Activated T-helper 1 cell treated with Interleukin-2 at 50 U/mL for 16 hours (primary cell): ENCODE data around the gene C2CD4A.

Source experiments
- DNase-seq: peaks from one replicate; pipeline ENCODE4 v3.0.0-alpha.2; 2020; ENCODE audit warnings: low read depth

C2CD4A gene

DNA sequence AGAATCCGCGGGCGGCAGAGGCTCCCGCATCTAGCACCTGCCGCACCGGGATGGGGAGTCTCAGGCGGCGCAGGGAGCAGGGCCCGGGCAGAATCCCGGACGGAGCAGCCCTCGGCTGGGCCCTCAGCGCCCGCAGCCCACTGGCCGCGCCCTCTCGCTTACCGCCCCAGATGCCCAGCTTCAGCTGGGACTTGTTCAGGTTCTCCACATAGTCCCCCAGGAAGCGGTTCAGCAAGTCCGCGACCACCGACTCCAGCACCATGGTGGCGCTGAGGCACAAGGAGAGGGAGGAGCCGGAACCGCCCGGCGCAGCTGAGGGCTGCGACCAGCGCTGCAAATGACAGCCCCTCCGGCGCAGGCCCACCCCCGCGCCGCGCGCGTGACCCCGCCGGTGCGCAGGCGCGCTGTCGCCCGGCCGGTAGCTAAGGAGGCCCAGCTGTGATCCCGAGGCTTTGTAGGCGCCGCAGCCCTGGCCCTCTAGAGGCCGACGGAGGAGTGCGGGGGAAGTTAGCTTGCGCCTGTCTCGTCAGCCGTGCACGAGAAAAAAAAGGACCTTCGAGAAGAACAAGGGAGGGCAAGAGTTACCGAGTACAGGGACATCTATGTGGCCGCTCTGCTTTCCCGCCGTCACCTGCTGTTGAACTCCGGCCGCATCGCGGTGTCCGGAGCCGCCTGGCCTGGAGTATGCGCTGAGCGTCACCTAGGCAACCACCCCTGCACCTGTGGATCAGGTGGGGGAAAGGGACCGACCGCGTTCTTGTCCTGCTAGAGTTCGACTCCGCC lies 6.5 kb upstream of the C2CD4A start, which contains the start of gene VPS13C:
Gene VPS13C, minus strand, starts transcription at position 335 of the 783 bp plus-strand sequence. Its CDS starts 73 bp downstream, at position 262.
- peak; percentile 90 for DNase-seq

DNA sequence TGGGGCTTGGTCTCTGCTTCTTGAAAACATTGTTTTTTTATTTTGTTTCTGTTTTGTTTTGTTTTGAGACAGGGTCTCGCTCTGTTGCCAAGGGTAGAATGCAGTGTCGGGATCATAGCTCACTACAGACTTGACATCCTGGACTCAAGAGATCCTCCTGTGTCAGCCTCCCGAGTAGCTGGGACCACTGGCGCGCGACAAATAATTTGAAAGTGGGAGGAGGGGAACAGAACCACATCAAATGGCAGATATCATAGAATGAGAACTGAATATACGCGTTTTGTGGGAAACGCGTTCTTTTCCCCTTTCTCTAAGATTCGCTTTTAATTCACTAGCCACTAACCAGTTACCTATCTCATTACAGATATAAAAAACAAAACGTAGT lies 5.9 kb upstream of the C2CD4A start:
- DNase-seq: no peak

DNA sequence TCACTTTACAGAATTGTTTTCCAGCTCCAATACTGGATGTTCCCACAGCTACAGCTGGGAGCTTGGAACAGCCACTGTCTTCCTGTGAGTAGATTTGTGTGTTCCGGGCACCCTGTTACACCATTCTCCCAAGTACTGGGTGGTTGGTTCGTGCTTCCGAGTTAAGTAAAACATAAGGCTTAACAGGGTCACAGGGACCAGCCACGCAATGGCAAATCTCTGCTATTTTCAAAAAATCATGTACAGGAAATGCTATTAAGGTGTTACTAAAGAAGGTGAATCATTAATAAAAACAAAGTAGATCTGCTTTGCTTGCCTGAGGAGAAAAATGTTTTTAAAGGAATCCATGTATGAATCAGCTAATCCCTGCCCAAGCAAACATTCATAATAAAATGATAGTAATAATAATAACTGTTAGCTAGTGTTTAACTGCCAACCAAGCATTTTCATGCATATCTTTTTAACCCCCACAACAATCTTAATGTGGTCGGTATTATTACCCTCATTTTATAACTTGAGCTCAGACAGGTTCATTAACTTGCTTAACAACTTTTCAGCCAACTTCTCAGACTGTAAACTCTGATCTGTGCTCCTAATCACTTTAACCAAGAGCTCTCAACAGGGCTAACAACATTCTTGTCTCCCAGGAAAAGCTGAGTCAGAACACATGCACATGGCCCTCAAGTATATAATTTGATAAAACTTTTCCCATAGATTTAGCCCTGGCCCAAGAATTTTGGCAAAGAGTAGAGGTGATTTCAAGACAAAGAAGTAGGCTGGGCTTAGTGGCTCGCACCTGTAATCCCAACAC lies 2.7 kb upstream of the C2CD4A start:
- DNase-seq: no peak

DNA sequence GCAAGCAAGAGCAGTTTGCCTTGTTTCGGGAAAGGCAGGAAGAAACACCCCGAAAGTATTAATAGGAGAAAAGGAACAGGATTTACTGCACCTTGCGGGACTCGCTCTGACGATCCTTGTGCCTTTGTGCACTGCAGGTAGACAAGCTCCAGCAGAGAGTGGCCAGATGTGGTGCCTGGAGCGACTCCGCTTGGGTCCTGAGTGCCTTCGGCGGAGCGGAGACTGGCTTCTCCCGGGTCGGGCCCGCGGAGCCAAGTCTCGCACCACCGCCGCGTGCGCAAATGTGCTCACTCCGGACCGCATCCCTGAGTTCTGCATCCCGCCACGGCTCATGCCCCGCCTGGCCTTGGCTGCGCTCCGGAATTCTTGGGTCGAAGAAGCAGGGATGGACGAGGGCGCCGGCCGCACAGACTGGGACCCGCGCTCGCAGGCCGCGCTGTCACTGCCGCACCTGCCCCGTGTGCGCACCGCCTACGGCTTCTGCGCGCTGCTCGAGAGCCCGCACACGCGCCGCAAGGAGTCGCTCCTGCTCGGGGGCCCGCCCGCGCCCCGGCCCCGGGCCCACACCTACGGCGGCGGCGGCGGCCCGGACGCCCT lies 769 bp downstream of the C2CD4A start:
- peak; percentile 1 for DNase-seq

DNA sequence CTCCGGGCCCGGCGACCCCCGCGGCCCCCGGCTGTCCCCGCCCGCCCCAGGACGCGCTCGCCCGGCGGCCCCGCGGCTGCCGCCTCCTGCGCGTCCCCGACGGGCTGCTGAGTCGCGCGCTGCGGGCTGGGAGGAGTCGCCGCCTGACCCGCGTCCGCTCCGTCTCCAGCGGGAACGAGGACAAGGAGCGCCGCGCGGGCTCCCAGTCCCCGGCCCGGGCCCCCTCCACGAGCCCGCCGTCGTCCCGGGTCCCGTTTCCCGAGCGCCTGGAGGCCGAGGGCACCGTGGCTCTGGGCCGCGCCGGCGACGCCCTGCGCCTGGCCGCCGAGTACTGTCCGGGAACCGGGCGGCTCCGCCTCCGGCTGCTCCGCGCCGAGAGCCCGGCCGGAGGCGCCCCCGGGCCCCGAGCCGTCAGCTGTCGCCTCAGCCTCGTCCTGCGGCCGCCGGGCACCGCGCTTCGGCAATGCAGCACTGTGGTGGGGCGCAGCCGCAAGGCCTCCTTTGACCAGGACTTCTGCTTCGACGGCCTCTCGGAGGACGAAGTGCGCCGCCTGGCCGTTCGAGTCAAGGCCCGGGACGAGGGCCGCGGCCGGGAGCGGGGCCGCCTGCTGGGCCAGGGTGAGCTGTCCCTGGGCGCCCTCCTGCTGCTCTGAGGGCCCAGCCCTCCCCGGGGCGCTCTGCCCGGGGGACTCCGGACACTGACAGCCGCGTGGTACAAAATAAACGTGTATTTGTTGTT lies 1.5 kb downstream of the C2CD4A start:
- DNase-seq: peak; percentile 5

DNA sequence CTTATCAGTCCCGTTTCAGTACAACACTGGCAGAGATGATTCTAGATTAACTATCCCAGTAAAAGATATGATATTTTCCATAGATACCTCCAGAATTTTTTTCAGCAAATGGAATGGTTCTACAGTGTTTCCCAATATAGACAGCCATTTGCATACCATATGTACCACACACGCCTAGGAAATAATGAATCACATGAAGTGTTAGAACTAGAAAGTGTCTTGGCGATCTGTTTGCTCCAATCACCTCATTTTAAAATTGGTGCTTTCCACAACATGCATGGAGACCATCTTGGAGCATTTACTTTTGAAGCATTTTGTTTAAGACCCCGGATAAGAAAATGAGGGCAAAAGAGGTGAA lies 2.0 kb downstream of the C2CD4A start:
- no peak for DNase-seq

DNA sequence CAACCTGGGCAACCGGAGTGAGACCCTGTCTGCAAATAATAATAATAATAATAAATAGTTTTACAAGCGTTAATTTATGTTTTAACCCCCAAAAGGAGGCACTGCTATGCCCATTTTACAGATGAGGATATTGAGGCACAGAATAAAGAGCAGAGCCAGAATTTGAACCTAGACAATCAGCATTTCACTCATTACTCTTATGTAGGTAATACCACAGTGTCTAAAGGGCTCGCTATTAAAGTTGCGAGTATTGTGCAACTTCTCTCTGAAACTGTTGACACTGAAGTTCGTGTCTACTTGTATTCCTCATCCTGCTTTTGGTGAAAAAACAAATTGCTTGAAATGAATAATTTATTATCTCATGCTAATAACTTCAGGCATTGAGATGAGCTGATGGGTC lies 2.8 kb downstream of the C2CD4A start:
- no peak for DNase-seq

DNA sequence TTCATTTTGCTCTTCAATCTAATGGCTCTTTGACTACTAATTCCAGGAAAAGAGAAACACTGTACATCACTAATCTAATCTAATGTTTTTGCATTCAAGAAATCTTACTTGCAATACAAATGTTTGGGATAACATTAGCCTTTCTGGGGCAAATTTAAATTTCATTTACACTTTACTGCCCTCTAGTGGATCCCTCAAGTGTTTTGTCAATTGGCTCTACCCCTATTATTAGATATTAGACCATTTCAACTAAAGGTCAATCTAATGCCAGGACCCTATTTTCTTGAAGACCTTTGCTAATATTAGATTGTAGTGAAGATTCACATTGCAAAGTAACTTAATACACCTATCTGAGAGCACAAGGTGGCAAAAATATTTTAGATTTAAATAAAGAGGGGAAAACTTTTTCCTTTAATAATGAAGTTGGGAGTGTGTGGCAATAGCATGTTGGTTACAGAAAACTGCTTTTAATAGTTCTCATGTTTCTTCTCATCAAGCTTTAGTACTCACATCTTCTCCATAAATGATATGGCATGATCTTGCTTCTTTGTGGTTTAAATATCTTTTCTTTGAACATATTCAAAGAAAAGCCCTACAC lies 5.0 kb downstream of the C2CD4A start:
- no peak for DNase-seq

DNA sequence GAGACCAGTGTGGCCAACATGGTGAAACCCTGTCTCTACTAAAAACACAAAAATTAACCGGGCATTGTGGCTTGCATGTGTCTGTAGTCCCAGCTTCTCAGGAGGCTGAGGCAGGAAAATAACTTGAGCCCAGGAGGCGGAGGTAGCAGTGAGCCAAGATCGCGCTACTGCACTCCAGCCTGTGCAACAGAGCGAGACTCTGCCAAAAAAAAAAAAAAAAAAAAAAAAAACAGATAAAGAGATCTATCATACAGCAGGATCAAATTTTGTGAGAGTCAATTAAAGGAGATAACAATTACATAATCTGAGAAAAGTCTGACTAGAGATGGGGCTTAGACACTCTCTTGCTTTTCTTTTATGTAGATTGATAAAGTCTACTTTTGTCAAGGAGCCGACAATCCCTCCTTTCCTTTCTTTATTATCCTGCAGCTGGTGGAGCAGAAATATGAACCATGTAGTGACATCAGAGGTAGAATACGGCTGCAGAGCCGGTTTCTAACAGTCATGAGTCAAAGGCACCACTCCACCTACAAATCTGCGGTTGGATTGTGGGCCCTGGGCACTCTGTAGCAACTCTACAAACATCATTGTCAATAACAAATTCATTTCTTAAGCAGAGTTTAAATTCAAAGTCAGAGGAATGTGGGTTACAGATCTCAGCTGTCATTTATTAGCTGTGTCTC lies 9.0 kb downstream of the C2CD4A start:
- DNase-seq: no peak

DNA sequence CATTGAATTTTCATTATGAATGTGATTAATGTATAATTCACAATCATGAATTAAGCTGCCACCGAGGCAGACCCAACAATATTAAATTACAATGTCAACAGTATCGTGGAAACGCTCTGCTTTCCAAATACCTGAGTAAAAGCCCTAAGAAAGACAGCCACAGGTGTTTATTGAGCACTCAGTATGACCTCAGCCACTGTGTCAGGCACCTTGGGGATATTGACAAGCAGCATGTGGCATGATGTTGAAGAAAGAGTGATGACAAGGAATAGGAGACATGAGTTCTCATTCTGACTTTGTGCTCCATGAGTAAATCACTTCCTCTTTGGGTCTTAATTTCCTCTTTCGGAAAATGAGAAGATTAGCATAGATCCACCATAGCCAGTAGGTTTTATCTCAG lies 12.8 kb downstream of the C2CD4A start:
- DNase-seq: no peak

DNA sequence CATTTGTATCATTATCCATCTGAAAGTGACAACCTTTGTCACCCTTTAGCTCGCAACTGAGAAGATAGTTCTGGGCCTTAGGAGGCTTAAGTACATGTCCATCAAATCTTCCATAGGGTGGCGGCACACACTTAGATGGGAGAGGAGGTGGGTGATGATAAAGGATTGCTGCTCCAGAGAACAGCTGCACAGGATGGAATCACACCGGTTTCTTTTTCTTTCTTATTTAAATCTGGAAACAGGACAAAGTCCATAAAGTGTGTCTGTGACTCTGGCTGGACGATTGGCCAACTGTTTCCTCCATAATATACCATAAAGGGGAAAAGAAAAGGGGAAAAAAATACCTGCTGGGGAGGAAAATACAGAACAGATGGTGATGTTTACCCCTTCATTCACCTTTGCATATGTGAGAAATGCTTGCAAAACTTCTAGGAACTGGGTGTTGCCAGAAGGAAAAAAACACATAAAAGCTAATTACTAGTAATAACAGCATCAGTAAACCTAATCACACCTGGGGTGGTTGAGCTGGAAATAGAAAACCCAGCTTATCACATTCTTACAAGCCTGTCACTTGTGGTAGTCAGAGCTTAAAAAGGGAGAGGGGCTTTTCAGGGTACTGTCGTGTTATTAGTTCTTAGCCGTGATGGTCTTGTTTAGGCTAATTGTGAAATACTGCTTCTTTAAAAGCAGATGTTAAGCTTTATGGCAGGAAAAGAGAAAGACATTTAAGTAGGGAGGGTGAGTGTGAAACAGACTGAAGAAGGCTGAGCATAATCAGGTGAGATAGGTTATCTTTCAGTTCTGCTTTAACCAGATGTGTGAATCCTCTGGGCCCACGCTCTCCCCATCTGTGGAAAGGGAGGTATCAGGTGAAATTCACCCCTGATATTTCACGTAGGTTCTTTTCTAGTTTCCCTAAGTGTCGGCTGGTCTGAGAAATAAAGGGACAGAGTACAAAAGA lies 16.7 kb downstream of the C2CD4A start:
- DNase-seq: no peak

DNA sequence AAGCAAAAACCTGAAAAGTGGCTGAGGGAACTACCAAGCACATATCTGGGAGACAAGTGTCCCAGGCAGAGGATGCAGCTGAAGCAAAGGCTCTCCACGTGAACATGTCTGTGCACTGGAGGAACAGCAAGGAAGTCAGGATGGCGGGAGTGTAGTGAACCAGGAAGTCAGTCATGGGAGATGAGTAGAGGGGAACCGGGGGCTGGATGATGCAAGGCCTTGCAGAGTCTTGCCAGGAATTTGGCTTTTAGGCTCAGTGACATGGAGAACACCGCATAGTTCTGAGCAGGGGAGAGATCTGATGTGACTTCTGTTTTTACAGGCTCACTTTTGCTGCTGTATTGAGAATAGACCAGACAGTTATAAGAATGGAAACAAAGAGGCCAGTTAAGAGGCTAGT lies 19.0 kb downstream of the C2CD4A start:
- no peak for DNase-seq

DNA sequence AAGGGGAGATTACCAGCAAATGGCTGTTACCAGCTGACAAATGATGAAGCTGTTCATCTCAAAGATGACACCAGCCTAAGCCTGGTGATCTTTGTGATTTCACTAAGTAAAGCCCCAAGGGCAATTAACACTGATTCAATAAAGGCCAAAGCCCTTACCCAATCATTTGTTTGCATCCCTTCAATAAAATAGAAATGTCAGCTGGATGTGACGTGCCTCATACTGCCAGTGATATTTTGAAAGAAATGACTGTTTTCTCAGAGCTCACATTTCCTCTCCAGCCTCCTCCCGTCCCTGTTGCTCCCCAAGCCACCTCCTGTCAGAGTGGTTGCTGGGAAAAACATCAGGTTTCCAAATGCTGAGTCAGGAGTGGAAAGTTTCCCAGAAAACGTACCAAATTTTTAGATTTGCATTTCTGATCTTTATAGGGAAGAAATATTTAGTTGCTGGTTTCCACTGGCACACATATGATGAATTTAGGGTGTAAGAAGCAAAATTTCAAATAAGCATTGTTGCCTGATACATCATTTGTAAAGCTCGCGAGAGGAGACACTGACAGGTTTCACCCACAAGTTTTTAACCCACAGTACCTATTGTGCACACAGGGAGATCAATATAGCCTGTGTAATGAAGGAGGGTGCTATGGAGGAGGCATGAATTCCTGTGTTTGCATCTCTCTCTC lies 21.0 kb downstream of the C2CD4A start:
- no peak for DNase-seq

DNA sequence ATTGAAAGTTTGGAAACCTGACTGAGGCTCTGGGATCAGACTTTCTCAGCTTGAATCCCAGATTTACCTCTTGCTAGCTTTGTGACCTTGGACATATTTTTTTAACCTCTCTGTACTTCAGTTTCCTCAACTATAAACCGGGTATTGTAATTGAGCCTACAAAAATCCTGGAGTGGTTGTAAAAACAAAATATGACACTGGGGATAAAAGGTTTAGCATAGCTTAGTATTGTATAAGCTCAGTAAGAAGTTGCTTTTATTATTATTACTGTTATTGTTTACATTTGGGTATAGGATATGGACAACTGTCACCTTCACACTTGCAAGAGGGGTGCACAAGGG lies 21.5 kb downstream of the C2CD4A start:
- DNase-seq: no peak

DNA sequence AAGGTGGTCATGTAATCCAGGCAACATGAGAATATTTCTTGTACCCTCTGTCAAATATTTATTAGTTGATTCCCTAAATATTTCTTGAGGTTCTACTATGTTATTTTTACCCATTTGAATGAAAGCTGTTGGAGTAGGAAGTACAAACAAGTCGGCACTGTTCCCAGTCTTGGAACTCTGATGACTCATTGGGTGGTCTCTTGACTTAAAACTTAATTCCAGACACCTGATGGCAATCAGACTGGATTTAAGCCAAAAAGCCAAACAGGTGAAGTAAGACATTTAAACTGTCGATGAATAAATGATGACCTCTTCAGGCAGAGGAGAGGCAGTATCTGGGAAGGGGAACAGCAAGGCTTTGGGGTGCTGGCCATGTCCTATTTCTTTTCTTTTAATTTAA lies 22.8 kb downstream of the C2CD4A start:
- DNase-seq: no peak

DNA sequence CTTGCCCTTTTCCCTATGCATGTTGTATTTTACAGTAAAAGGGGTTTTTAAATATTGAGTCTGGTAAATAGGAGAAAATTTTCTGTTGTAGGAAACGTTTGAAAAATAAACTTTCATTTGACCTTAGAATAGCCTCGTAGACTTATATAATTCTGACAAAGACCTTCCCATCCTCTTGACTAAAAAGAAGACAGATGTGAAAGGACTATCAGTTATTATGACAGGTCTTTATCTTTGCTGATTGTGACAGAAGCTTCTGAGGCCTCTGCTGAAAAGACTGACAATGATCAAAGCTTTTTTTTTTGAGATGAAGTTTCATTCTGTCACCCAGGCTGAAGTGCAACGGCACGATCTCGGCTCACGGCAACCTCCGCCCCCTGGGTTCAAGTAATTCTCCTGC lies 24.2 kb downstream of the C2CD4A start:
- DNase-seq: no peak

DNA sequence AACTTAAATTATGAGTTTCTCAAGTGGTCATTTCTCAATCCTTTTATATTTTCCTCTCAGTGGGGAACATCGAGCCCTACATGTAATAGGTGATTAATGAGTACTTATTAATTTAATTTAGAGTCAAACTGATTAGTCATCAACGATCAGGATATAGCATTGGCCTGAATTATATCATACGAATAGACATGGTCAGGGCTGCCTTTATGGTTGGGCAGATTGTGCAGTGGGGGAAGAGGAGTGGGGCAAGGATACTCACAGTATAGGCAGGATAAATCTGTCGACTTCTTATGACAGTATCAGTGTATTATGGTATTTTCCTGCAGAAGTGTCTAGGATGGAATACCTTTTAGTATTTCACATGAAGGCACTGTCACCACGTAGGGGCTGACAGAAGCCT lies 27.0 kb downstream of the C2CD4A start:
- no peak for DNase-seq

DNA sequence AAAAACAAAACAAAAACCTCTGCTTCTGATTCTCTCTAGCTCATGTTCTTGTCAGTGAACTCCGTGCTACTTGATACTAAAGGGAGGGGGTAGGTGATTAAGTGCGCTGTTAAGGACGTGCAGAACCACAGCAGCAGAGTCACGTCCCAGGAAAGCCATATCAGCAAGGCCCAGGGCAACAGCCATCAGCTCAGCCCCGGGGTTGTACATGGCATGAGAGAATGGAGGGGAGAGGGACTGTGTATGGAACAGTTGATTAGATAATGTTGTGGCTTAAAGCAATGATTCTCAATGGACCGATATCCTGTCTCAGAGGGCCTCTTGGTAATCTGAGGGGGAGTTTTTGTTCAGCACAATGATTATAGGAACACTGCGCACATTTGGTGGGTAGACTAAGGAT lies 27.6 kb downstream of the C2CD4A start:
- DNase-seq: no peak

DNA sequence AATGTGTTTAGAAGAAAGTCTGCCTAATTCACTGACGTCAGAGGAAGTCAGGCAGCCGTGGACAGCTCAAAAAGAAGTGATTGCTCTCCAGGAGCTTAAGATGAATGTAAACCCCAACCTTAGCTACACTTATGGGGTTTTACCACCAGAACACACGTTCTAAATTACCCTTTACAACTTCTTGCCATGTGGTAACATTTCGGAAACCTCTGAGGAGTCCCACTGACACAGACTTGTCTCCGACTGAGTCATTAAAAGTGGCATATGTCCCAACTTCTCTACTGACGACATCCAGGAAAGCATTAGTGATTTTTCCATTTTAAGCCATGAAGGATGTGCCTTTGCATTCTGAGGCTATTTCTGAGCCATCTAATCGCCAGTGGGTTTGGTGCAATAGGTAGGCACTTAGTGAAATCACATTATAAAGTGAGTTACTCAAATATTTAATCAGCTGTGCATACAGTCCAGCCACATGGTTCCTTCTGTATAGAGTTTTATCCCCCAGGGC lies 32.4 kb downstream of the C2CD4A start:
- no peak for DNase-seq

DNA sequence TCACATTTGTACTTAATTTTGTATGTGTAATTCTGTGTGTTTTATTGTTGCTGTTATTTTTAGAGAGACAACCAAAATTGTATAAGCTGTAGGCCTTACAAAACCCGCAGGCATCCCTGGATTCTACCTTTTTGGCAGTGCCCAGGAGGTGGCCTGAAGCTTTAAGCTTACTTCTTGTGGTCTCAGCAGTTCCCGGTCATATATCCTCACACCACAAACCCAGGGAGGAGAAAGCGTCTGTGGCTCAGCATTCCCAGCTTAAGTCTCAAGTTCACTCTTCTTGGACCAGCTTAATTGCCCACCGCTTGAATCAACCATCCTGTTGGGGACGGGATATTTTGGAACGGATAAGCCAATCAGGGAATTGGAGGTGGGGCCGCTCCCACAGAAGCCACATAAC lies 36.7 kb downstream of the C2CD4A start:
- no peak for DNase-seq
